Neural progenitor cell (in vitro differentiated cells): ENCODE measurements around the gene DHX34.

Experiments used
- EZH2phosphoT487 ChIP-seq: fragments of 200-600 bp; sonication (generic); IDR thresholded peaks from 2 replicates; pipeline ENCODE4 v1.6.1; 2017; ENCODE audit warnings: antibody characterized with exemption
- TF ChIP-seq, protein P1 (sequence below): fragments of 200-600 bp; sonication (generic); IDR thresholded peaks from 2 replicates; pipeline ENCODE4 v1.5.1; 2017; ENCODE audit warnings: antibody characterized with exemption, mild to moderate bottlenecking

DNA sequence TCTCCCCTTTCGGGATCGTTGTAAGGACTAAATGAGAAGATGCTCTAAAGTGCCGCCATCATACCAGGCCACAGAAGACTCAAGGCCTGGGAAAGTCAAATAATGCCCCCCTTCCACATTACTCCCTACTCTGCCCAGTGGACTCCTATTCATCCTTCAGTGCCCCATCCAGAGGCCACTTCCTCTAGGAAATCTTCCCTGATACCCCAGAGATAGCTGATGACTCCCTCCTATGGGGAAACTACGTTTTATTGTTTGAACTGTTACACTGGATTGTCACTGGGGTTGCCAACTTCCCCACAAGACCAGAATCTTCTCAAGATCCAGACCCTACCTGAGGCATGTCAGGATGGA, 56.1 kb downstream of the DHX34 start:
- TF ChIP-seq, protein P1, sequence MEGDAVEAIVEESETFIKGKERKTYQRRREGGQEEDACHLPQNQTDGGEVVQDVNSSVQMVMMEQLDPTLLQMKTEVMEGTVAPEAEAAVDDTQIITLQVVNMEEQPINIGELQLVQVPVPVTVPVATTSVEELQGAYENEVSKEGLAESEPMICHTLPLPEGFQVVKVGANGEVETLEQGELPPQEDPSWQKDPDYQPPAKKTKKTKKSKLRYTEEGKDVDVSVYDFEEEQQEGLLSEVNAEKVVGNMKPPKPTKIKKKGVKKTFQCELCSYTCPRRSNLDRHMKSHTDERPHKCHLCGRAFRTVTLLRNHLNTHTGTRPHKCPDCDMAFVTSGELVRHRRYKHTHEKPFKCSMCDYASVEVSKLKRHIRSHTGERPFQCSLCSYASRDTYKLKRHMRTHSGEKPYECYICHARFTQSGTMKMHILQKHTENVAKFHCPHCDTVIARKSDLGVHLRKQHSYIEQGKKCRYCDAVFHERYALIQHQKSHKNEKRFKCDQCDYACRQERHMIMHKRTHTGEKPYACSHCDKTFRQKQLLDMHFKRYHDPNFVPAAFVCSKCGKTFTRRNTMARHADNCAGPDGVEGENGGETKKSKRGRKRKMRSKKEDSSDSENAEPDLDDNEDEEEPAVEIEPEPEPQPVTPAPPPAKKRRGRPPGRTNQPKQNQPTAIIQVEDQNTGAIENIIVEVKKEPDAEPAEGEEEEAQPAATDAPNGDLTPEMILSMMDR = no peak
- no peak for TF ChIP-seq EZH2phosphoT487
